GM18499 (cell line): ENCODE results near the gene HRK.

Source experiments
- ATAC-seq: cut with Tn5 transposase; IDR thresholded peaks from one replicate; pipeline ENCODE4 v1.9.1; 2021; ENCODE audit warnings: moderate number of reproducible peaks; ENCODE audit not compliant: insufficient read depth, unreplicated experiment

The HRK gene

DNA sequence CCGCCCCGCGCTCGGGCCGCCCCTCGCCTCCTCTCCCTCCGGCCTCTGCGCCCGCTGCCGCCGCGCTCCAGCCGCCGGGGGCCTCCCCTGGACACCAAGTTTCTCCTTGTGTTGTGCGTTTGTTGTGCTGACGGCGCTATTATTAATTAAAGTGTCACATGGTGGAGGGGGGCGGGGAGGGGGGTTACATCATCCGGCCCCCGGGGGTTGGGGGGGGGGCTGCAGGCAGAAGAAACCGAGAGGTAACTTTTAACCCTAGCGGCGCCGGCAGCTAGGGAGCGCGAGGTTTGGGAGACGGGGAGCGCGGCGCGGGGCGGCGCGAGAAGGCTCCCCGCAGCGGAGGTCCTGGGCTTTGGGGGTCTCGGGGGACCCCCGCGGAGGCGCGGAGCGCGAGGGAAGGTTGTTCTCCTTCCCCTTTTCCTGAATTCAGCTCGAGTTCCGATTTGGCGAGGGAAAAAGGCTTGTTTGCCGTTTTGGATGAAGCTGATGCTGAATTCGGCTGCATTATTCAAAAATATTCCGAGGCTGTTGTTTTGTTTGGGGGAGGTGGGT is at the start of gene HRK:
HRK (minus strand) TSS at position 117 of the 552 bp plus-strand sequence. CDS start 134 bp downstream, outside the sequence.
- ATAC-seq = no peak

- no peak for ATAC-seq
Measured at GRCh38 chr12:116929885-116930284, 48.6 kb upstream of the HRK start.

DNA sequence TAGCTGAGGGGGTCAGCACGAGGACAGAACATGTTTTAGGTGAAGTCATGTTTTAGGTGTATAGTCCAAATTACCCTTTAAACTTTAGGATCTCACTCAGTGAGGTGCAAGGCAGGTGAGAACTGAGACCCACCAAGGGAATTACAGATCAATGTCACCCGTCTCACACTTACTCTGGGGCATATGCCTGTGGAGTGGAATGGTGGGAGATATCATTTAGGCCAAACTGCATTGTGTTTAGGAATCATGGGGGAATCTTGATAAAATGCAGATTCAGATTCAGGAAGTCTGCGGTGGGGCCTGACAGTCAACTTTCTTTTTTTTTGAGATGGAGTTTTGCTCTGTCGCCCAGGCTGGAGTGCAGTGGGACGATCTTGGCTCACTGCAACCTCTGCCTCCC is 47.3 kb upstream of the HRK start:
- ATAC-seq = no peak

- no peak for ATAC-seq
Measured at GRCh38 chr12:116927244-116927940, 46.2 kb upstream of the HRK start.

GRCh38 chr12:116926283-116927243 is 45.3 kb upstream of the HRK start:
- no peak for ATAC-seq

- no peak for ATAC-seq
Measured at GRCh38 chr12:116924558-116925453, 43.6 kb upstream of the HRK start.

- no peak for ATAC-seq
Measured at GRCh38 chr12:116922194-116922897, 41.1 kb upstream of the HRK start.

- no peak for ATAC-seq
Measured at GRCh38 chr12:116920939-116921338, 39.7 kb upstream of the HRK start.

- no peak for ATAC-seq
Measured at GRCh38 chr12:116919706-116920485, 38.7 kb upstream of the HRK start.

GRCh38 chr12:116919247-116919661 is 38.0 kb upstream of the HRK start:
- no peak for ATAC-seq

DNA sequence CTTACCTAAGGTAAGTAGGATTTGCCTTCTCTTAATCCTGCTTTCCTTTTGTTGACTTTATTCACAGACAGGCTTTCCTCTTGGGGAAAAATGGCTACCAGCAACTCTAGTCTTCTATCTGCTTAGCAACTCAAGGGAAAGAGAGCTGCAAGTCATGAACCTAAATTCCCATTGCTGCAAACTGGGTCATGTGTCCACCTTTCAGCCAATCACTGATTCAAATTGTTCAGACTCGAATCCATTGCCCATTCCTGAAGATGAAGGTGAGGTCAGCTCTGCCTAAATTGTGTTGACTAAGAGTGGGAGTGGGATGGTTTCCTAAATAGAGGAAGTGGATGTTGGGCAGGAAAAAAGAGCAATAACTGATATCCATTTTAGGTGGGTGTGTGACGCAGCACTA is 37.2 kb upstream of the HRK start:
- no peak for ATAC-seq

GRCh38 chr12:116916714-116917114 is 35.5 kb upstream of the HRK start:
- ATAC-seq = peak; percentile 71

DNA sequence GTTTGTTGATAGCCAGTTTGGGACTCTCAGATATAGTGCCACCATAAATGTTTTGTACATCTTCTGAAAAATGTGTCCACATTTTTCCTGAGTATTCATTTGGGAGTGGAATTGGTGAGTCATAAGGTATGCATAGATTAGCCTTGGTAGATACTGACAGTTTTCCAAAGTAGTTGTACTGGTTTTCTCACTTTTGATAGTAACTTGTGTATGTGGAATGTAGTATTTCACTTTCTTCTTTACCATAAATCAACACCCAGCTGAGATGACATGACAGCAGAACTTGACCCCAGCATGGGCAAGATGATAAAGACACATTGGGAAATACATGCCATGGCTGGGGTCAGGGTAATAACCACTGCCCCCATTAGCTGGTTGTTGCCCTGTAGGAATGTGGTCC is 34.9 kb upstream of the HRK start:
- no peak for ATAC-seq

GRCh38 chr12:116915326-116915725 is 34.1 kb upstream of the HRK start:
- ATAC-seq = no peak

- no peak for ATAC-seq
Measured at GRCh38 chr12:116910645-116911451, 29.6 kb upstream of the HRK start, which contains the start of gene FBXW8. Gene FBXW8 (plus strand): TSS chr12:116910950. CDS start chr12:116911038, 88 bp downstream.

GRCh38 chr12:116910280-116910644 is 29.0 kb upstream of the HRK start:
- ATAC-seq = no peak

GRCh38 chr12:116906285-116906684 is 25.0 kb upstream of the HRK start:
- ATAC-seq = no peak

DNA sequence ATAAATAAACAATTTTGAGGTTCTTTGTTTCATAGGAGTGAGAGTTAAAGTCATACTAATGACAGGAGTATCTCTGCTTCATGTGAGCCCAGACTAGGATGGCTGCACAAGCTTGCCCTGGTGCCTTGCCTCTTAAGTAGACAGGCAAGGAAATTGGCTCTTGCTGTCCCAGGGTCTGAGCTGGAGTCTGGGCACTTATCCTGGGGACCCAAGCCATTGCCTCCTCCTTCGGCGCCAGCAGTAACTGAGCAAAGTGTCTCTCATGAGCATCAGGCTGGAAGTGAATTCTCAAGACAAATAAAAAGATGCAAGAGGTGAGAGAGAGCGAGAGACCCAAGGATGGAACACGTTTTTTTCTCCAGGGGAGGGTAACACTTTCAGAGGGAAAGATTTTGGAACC is 22.6 kb upstream of the HRK start:
- ATAC-seq = no peak
